Iris pigment epithelial cell (primary cell): ENCODE data around the gene SLCO3A1.

Experiments used
- DNase-seq: peaks from one replicate; pipeline ENCODE4 v3.0.0-alpha.2; 2011; ENCODE audit warnings: low read depth

Gene SLCO3A1

DNA sequence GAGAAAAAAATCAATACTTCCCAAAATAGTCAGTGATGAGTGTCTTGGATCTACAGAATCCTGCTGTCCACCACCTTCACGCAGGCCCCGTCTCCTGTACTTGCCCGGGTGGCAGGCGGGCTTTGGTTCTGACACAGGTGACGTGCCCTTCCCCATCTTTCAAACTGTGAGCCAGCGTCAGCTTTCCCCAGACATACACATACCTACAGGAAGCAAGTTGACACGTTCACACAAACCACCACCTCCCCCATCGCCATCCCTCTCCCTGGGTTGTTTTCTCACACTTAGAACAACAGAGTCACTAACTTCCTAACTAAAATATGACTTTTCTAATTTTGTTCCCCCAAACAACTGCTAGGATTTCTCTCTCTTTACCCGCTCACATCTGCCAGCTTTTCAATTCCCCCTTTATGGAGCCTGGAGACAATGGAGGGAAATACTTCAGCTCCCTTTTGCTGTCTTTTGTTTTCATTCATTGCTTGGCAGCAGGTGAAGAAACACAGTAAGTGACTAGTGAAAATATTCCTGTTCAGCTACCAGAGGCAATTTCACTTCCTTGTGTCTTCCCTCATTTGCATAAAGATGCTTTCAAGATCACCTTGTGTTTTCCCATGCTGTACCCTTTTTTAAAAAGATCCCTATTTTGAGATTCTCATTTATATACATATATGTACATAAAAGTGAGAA, 248.3 kb downstream of the SLCO3A1 start:
- DNase-seq: no peak

- DNase-seq: no peak
Measured at GRCh38 chr15:92102395-92102755, 248.9 kb downstream of the SLCO3A1 start.

- no peak for DNase-seq
Measured at GRCh38 chr15:92104072-92104471, 250.6 kb downstream of the SLCO3A1 start.

DNA sequence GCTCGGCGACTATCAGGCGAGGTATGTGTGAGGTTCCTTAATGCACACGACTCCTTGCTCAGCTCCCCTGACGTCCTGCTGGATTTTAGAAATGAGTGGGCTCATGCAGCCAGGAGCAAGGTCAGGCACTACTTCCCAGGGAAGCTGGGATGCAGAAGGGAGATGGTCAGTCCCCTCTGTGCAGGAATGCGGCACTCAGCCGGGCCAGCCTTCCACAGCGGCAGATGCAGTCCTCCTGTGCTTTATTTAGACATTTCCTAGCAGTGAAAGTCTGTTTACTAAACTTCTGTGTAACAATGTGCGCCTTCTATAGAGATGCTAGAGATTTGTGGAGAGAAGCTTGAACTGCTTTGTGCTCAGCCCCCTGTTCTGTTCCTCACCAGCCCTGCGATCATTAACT, 252.1 kb downstream of the SLCO3A1 start:
- DNase-seq: no peak

- no peak for DNase-seq
Measured at GRCh38 chr15:92107510-92107909, 254.0 kb downstream of the SLCO3A1 start.

DNA sequence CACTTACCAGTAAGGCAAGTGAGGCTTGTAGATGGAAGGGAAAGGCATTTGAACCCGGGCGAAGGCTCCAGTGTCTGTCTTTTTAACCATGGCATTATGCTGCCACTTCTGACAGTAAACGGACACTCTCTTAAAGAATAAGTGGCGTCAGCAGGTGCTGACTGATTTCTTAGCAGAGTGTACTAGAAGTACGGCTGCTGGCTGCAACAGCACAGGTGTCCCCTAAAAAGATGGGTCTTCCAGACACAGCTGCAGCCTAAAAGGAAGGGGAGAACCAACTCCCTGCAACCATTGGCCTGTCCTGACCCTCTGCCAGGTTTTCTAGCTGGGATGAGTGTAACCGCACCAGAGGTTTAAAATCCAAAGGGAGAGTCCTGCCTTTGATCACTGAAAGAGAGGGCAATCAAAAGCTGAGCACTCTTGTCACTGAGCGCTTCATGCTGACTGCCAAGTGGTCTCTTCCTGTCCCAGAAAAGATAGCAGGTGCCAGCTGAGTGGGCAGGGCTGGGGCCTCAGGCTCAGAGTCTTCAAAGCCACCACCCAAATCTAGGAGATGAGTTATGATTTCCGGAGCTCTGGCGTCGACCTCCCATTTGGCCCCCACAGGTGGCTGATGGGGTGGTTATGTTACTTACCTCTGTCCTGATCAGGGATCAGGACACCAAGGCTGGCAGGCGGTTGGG, 255.8 kb downstream of the SLCO3A1 start:
- DNase-seq: no peak

- no peak for DNase-seq
Measured at GRCh38 chr15:92111291-92111690, 257.8 kb downstream of the SLCO3A1 start.

GRCh38 chr15:92111751-92112150, 258.2 kb downstream of the SLCO3A1 start:
- no peak for DNase-seq

GRCh38 chr15:92112180-92112579, 258.7 kb downstream of the SLCO3A1 start:
- DNase-seq: no peak

DNA sequence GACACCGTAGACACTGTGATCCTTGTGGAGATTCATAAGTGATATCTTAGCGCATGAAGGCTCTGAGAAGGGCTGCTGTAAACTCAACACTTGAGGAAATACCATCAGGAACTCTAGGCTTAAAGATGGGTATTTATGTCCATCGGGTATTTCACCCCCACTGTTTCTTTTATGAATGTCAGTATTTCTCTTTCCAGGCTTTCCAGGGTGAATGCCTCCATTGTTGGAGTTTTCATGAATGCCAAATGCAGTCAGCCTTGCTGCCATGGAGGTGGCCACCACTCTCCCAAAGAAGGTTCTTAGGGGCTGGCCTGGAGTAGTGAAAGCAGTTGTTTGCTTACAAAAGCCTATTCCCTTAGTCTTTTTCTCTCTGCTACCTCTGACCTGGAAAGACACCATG, 259.2 kb downstream of the SLCO3A1 start:
- no peak for DNase-seq

GRCh38 chr15:92113832-92114231, 260.3 kb downstream of the SLCO3A1 start:
- DNase-seq: no peak

DNA sequence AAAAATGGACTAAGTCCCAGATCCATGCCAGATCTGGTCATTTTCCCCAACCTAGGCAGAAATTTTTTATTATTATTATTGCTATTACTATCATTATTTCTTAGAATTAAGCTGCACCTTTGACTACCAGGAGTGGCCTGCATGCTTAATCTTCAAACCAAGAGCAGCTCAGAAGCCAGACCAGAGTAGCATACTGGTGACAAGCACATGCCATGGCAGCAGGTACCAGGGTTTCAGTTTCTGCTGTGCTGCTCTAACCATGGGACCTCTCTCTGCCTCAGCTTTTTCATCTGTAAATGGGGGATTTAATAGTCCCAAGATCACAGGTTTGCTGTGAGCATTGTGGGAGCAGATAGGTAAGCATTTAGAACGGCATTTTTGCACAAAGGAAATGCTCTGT, 262.3 kb downstream of the SLCO3A1 start:
- no peak for DNase-seq

GRCh38 chr15:92116330-92116729, 262.8 kb downstream of the SLCO3A1 start:
- no peak for DNase-seq

- no peak for DNase-seq
Measured at GRCh38 chr15:92117261-92117731, 263.8 kb downstream of the SLCO3A1 start.

DNA sequence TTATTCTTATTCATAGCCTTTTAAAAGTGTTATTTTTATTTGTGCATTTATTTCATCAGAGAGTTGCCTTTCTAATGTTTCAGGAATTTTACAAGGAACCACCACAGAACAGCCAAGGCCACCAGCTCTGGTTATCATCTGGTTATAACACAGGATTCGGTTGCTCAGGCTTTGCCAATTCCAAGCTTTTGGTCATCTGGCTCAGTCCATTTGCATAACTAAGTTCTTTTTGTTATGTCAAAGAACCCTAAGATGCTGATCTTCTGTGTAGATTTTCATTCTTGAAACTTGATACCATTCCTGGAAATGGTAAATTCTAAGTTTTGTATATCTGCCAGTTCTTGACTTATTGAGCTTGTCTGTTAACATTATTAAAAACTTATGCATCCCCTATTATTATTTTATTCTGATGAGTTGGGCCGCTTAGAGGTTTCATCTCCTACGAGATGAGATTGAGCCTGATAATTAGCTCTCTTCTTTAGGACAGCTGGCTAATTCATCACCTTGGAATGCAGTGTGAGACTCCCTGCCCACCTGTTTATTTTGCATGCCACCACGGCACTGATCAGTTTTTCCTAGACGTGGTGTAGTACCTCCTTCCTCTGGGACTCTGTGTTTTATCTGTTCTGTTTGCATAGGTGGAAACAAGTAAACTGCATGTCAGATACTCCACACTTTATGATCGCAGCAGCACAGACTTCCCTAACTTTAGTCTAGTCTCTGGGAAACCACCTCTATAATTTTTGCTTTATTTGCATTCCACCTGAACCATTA, 264.8 kb downstream of the SLCO3A1 start:
- no peak for DNase-seq

- DNase-seq: no peak
Measured at GRCh38 chr15:92118936-92119325, 265.4 kb downstream of the SLCO3A1 start.

DNA sequence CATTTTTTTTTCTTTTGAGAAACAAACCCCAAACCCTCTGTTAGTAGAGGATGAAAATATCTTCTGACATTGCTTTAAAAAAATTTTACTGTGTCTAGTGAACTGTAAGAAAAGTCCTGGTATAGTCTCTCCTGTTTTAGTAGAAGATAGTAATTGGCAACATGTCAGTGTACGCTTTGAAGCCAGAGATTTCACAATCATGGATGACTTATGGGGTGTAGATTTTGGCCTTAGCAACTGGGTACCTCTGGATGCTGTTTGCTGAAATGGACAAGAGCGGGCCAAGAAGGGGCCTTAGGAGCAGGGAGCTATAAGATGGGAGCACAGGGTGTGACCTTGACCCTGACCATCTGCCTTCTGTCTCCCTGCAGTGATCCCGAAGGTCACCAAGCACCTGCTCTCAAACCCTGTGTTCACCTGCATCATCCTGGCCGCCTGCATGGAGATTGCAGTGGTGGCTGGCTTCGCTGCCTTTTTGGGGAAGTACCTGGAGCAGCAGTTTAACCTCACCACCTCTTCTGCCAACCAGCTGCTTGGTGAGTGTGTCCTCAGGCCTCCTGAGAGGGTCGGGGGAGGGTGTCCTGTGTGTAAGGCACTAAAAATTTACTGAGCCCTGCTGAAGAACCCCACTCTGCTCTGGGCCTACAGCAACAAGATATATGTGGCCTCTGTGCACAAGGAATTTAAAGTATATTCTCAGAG, 266.7 kb downstream of the SLCO3A1 start:
- no peak for DNase-seq

- DNase-seq: no peak
Measured at GRCh38 chr15:92121047-92121446, 267.5 kb downstream of the SLCO3A1 start.

- no peak for DNase-seq
Measured at GRCh38 chr15:92122259-92122658, 268.8 kb downstream of the SLCO3A1 start.

- no peak for DNase-seq
Measured at GRCh38 chr15:92123962-92124656, 270.6 kb downstream of the SLCO3A1 start.

DNA sequence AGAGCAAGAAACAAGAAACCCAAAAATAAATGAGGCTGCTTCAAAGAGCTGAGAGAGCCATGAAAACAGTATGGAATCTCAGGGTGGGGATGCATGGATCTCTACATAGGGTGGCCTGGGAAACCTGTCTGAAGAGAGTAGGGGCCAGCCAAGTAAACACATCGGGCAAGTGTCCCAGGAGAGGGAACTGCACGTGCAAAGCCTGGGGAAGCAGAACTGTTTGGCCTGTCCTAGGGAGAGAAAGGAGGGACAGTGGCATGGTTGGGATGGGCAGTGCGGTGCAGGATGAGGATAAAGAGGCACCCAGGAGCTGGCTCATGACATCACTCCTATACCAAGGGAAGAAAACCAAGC, 271.1 kb downstream of the SLCO3A1 start:
- DNase-seq: no peak

- no peak for DNase-seq
Measured at GRCh38 chr15:92128788-92129187, 275.3 kb downstream of the SLCO3A1 start.
